Activated T-cell treated with anti-CD3 and anti-CD28 coated beads, Interleukin-2, amount 50 U/mL, for 48 hours (primary cell): ENCODE data around the gene AP1S1.
"Not testable (repeated sequence)": the region's sequence is repeated elsewhere in the genome, so short reads cannot be mapped to it uniquely, and the experiment has no call there.

Experiments
- DNase-seq, 2 experiments: peaks; one replicate each; pipeline ENCODE4 v3.0.0-alpha.2; 2020

AP1S1 gene

DNA sequence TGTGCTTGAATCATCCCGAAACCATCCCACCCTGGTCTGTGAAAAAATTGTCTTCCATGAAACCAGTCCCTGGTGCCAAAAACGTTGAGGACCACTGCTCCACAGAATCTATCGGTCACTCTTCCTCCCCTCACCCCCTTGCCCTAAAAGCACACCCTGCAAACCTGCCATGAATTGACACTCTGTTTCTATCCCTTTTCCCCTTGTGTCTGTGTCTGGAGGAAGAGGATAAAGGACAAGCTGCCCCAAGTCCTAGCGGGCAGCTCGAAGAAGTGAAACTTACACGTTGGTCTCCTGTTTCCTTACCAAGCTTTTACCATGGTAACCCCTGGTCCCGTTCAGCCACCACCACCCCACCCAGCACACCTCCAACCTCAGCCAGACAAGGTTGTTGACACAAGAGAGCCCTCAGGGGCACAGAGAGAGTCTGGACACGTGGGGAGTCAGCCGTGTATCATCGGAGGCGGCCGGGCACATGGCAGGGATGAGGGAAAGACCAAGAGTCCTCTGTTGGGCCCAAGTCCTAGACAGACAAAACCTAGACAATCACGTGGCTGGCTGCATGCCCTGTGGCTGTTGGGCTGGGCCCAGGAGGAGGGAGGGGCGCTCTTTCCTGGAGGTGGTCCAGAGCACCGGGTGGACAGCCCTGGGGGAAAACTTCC lies 28.2 kb upstream of the AP1S1 start:
- DNase-seq, result no peak

DNA sequence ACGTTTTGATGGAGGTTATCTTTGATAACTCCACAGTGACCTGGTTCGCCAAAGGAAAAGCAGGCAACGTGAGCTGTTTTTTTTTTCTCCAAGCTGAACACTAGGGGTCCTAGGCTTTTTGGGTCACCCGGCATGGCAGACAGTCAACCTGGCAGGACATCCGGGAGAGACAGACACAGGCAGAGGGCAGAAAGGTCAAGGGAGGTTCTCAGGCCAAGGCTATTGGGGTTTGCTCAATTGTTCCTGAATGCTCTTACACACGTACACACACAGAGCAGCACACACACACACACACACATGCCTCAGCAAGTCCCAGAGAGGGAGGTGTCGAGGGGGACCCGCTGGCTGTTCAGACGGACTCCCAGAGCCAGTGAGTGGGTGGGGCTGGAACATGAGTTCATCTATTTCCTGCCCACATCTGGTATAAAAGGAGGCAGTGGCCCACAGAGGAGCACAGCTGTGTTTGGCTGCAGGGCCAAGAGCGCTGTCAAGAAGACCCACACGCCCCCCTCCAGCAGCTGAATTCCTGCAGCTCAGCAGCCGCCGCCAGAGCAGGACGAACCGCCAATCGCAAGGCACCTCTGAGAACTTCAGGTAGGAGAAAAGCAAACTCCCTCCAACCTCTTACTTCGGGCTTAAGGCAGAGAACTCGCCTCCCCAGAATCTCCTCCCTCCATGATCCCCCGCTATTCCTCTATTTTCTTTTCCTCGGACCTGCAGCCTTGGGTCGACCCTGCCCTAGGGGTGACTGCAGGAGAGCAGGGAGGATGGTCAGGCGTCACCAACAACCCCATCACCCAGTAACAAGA lies 27.4 kb upstream of the AP1S1 start, which contains the start of gene SERPINE1:
Gene SERPINE1 (plus strand): TSS at position 454 of the 809 bp plus-strand sequence. CDS start 1,290 bp downstream, outside the sequence.
- DNase-seq, result peak; percentile 46 to 57

DNA sequence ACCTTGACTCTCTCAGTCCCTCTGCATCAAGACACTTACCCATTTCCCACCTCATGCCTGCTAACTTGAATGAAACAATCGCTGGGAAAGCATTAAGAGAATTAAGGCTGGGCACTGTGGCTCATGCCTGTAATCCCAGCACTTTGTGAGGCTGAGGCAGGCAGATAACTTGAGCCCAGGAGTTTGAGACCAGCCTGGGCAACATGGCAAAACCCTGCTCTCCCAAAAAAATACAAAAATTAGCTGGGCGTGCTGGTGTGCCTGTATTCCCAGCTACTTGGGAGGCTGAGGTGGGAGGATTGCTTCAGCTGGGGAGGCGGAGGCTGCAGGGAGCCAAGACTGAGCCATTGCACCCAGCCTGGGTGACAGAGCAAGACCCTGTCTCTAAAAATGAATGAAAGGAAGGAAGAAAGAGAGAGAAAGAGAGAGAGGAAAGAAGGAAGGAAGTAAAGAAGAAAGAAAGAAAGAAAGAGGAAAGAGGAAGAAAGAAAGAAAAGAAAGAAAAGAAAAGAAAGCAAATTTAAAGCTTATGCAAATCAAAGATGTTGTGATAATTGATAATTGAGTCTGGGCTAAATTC lies 26.7 kb upstream of the AP1S1 start:
- no peak for DNase-seq

DNA sequence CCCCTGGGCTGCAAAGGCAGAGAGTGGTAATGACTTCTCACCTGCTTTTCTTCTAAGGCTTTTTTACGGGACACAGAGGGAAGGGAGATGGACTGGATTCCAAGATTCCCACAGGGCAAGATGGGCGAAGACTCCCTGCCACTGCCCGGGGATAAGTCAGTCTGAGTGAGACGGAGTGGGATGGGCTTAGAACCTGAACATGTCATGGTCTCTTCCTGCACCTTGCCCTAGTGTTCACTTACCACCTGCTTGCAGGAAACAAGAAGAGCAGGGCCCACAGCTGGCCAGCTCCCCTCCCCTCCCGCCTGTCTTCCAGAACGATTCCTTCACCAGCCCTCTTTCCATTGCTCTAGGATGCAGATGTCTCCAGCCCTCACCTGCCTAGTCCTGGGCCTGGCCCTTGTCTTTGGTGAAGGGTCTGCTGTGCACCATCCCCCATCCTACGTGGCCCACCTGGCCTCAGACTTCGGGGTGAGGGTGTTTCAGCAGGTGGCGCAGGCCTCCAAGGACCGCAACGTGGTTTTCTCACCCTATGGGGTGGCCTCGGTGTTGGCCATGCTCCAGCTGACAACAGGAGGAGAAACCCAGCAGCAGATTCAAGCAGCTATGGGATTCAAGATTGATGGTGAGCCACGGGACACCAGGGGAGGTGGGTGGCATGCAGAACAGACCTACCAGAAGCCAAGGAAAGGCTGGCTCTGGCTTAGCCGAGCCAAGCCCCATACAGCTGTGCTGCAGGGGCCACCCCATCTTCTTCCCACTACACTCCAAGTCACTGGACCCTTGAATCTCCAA lies 26.0 kb upstream of the AP1S1 start:
- DNase-seq, result no peak

DNA sequence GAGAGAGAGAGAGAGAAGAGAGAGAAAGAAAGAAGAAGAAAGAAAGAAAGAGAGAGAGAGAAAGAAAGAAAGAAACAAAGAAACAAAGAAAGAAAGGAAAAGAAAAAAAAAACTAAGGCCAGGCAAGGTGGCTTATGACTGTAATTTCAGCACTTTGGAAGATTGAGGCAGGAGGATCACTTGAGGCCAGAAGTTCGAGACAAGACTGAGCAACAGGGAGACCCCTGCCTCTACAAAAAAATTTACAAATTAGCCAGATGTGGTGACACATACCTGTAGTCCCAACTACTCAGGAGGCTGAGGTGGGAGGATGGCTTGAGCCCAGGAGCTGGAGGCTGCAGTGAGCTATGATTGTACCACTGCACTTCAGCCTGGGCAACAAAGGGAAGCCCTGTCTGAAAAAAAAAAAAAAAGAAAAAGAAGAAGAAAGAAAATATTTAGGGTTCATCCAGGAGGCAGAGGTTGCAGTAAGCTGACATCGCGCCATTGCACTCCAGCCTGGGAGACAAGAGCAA lies 24.6 kb upstream of the AP1S1 start:
- no peak for DNase-seq

DNA sequence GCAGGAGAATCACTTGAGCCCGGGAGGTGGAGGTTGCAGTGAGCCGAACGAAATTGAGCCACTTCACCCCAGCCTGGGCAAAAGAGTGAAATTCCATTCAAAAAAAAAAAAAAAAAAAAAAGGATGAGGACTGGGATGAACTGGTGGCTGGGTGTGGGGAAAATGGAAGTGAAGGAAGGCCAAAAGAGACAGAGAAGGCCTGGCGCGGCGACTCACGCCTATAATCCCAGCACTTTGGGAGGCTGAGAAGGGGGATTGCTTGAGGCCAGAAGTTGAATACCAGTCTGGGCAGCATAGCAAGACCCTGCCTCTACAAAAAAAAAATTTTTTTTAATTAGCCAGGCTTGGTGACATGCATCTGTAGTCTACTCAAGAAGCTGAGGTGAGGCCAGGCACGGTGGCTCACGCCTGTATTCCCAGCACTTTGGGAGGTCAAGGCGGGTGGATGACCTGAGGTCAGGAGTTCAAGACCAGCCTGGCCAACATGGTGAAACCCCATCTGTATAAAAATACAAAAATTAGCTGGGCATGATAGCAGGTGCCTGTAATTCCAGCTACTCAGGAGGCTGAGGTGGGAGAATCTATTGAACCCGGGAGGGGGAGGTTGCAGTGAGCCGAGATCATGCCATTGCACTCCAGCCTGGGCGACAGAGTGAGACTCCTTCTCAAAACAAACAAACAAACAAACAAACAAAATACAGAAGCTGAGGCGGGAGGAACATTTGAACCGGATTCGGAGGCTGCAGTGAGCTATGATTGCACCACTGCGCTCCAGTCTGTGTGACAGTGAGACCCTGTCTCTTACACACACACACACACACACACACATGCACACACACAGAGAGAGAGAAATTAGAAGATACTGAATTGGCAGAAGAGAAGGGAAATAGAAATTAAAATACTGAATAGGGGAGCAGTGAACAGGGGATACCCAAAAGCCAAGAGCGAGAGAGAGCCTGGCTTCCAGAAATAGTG lies 21.4 kb upstream of the AP1S1 start:
- DNase-seq, result not testable (repeated sequence)

DNA sequence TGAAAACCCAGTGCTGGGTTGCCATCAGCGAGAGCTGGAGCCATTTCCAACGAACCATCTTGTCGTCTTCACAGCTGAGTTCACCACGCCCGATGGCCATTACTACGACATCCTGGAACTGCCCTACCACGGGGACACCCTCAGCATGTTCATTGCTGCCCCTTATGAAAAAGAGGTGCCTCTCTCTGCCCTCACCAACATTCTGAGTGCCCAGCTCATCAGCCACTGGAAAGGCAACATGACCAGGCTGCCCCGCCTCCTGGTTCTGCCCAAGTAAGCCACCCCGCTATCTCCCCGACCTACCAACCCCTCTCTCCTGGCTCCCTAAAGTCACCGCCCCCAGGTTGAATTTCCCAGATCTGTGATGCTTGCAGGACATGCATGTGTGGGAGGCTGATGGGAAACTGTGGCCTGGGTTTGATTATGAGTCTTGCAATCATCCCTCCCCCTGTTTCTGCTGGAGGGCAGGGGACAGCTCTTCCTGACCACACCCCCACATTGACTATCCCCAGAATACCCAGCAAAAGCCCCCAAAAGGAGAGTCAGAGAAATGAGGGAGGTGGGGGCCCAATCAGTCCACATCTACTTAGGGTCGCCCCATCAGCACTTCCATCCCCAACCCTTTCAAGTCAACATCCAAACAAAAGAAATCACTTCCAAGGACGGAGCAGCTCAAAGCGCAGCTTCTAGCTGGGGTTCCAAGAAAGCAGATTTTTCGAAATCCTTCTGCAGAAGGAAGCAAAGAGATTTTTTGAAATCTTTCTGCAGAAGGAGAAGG lies 20.5 kb upstream of the AP1S1 start:
- no peak for DNase-seq

DNA sequence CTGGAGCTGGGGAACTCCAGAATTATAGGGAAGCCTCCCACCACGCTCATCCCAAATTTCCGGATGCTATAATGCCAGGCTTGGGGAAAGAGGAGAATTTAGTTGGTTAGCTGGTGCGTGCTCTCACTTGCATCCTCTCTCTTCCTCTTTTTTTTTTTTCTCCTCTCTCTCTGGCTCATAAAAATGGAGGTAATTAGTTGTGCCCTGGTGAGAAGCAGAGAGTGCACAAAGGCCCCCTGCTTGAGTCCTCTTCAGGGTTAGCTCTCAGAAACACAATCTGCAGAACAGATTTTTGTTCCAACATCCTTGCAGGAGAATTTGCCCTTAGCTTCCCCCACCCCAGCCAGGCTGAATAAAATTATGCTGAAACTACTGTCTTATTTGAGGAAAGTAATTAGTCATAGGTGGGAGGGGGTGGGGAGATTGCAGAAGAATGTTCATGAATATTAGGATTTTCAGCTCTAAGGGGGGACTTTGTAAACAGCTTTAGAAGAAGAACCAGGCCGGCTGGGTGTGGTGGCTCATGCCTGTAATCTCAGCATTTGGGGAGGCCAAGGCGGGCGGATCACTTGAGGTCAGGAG lies 19.8 kb upstream of the AP1S1 start:
- DNase-seq, result no peak

DNA sequence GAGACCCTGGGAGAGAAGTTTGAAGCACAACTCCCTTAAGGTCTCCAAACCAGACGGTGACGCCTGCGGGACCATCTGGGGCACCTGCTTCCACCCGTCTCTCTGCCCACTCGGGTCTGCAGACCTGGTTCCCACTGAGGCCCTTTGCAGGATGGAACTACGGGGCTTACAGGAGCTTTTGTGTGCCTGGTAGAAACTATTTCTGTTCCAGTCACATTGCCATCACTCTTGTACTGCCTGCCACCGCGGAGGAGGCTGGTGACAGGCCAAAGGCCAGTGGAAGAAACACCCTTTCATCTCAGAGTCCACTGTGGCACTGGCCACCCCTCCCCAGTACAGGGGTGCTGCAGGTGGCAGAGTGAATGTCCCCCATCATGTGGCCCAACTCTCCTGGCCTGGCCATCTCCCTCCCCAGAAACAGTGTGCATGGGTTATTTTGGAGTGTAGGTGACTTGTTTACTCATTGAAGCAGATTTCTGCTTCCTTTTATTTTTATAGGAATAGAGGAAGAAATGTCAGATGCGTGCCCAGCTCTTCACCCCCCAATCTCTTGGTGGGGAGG lies 16.5 kb upstream of the AP1S1 start:
- no peak for DNase-seq

DNA sequence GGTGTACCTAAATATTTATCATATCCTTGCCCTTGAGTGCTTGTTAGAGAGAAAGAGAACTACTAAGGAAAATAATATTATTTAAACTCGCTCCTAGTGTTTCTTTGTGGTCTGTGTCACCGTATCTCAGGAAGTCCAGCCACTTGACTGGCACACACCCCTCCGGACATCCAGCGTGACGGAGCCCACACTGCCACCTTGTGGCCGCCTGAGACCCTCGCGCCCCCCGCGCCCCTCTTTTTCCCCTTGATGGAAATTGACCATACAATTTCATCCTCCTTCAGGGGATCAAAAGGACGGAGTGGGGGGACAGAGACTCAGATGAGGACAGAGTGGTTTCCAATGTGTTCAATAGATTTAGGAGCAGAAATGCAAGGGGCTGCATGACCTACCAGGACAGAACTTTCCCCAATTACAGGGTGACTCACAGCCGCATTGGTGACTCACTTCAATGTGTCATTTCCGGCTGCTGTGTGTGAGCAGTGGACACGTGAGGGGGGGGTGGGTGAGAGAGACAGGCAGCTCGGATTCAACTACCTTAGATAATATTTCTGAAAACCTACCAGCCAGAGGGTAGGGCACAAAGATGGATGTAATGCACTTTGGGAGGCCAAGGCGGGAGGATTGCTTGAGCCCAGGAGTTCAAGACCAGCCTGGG lies 15.9 kb upstream of the AP1S1 start:
- peak; percentile 92 for DNase-seq

DNA sequence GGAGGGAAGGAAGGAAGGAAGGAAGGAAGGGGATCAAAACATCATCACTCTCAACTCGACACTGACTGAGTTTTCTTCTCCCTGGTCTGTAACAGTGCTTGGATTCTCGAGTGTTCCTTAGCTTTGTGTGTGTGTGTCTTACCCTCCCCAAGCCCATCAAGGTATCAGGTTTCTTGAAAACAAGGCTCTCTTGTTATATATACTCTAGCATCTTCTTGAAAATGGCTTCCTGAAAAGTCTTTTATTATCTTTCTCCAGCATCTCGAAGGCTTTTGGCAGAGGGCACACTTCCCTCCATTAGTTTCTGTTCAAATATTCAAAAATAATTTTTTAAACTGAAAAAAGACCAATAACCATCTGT lies 14.0 kb upstream of the AP1S1 start:
- DNase-seq, result no peak

DNA sequence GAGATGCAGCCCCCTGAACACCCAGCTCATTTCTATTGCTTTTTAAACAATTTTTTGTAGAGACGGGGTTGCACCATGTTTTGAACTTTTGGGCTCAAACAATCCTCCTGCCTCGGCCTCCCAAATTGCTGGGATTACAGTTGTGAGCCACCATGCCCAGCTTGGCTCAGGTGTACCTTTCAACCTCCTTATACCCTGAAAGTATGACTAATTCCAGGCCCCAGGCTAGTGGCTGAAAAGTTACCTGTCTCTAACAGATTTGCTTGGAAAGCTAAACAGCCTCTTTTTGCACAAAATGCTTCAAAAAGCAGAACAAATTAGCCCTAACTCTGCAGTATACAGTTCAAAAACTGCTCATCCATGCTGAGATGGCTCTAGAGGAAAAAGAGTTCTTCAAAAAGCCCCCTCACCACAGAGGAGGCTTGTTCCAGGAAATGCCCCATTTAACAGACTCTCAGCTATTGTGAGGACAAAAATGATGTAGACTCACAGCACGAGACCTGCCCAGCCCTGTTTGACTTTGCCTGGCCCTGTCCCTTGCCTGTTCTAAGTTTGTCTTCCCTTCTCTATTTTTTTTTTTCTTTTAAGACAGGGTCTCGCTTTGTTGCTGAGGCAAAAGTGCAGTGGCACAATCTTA lies 13.4 kb upstream of the AP1S1 start:
- DNase-seq, result no peak

DNA sequence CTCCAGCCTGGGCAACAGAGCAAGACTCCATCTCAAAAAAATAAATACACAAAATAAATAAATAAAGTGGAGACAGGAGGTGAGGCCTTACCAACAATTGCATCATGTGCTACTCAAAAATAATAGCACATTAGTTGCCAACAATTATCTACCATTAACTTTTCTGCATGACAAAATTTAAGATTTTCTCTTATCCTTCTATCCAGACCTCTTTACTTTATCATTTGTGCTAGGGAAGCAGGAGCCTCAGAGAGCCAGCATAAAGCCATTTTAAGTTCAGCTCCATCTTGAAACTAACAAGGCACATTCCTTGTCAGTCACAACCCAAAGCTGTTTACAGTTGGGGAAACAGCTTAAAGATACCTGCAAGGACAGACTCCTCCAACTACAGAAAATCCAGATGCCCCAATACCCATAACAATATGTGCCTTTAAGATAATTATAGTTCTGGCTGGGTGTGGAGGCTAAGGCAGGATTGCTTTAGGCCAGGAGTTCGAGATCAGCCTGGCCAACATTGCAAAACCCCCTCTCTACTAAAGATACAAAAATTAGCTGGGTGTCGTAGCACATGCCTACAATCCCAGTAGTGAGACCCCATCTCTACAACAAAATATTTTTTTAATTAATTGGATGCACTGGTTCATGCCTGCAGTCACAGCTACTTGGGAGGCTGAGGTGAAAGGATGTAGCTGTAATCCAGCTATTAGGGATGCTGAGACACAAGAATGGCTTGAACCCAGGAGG lies 2.2 kb upstream of the AP1S1 start:
- no peak for DNase-seq

DNA sequence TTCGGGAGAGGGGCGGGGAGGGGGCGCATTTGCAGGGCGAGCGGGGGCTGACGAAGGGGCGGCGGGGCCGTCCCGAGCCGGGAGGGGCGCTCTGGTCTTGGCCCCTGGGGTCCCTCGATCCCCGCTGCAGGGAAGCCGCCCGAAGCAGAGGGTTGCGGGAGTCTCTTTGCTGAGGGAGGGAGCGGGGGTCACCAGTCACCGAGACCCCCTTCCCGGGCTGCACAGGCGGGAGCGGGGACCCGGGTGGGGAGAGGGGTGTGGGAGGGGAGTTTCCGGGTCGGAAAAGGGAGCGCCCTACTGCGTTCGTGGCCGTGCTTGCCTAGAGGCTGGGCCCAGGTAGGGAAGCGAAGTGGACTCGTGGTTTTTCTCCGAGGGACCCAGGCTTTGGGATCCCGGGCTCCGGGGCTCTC lies 422 bp downstream of the AP1S1 start:
- DNase-seq, result peak in 1 of 2 experiments; percentile 39

DNA sequence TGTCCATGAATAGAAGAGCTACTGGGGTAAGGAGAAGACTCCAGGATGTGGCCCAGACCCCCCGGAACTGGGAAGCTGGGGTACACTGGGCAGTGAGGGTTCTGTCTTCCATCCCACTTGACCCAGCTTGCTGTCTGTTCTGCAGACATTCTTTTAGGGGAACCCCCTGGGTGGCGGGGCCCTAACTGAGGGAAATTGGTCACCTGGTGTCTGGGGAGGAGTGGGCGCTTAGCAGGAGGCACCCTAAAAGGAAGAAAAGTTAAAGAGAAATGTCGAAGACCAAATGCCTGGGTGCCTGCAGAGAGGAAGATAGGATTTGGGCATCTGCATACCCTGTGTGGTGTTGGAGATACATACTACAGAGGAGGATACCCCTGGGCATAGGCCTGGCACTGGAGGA lies 1.0 kb downstream of the AP1S1 start:
- DNase-seq, result no peak

DNA sequence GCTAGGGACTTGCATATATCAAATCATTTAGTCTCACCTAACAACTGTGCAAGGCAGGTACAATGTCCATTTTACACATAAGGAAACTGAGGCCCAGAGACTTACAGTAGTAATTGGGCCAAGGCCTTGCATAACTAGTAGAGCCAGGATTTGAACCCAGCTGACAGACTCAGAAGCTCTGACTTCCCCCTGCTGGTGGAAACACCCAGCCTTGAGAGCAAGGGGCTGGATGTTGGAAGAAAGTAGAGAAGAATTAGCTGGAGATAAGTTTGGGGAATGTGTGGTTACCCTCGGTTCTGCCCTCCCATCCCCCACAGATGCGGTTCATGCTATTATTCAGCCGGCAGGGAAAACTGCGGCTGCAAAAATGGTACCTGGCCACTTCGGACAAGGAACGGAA lies 2.0 kb downstream of the AP1S1 start:
- no peak for DNase-seq

DNA sequence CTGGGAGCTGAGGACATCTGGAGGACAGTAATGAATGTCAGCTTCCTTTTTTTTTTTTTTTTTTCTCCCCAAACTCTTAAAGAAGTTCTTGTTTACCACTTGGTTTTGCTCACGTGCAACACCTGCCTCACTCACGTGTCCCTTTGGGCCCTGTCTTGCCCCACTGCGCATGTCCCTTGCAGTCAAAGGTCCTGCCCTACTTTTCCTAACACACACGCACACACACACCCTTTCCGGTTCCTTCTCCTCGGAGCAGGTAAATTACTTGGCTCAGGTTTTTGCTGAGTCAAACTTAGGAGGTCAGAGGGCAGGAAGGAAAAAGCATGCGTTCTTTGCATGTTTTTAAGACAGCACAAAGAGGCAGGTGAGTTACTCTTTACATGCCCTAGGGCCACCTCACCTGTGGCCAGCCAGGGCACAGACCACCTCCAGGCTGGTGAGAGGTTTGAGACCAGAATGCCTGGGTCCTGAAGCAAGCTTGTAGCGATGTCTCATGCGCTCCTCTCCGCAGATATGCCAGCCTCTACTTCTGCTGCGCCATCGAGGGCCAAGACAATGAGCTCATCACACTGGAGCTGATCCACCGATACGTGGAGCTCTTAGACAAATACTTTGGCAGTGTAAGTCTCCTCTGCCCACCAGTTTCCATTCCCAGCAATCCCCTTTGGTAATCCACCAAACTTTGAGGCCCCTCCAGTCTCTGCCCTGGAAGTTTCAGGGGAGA lies 2.8 kb downstream of the AP1S1 start:
- DNase-seq, result no peak
